Measurements from ENCODE around the gene IL11RA. TPM values are rescaled to one million over a fixed set of nuclear protein-coding genes. Genes with fewer than 3 reads are reported as not detected.

IL11RA gene
- total and polyA plus RNA-seq, 10 of the 15 experiments (the other 5 are each of a cell fraction or from before 2014, with no cell fraction given), result 0.32 to 5.8 (median 2.2) TPM

- TF ChIP-seq SUZ12 (IDR thresholded peaks at IDR 0.05; ENCODE audit: unreplicated experiment) (peak; percentile 64), YBX1 (IDR thresholded peaks at IDR 0.05) (no peak), BHLHE40 (IDR thresholded peaks at IDR 0.05; ENCODE audit: borderline replicate concordance in 1 of 2, low read depth in 2 of 2, low read length in 1 of 2) (0 out of 4 replicates have a peak, but pooled peaks of 1 of the 2 experiments have one; percentile 8), FOXM1 (IDR thresholded peaks at IDR 0.05; ENCODE audit: low read depth, low read length) (no peak), EGR1 (IDR thresholded peaks at IDR 0.05; ENCODE audit: borderline replicate concordance in 1 of 2, low read depth in 2 of 2, low read length in 2 of 2) (0 out of 3 replicates have a peak, but pooled peaks of 1 of the 2 experiments have one; percentile 24), HCFC1 (IDR thresholded peaks at IDR 0.05; ENCODE audit: low read length) (no peak), TCF7 (IDR thresholded peaks at IDR 0.05; ENCODE audit: borderline replicate concordance) (no peak), SMC3 (IDR thresholded peaks at IDR 0.05; ENCODE audit: borderline replicate concordance, low read length) (no peak), EZH2 (IDR thresholded peaks at IDR 0.05; ENCODE audit: borderline replicate concordance, control insufficient read depth, low read depth, low read length) (peak; percentile 29; the same call in 1 of the 2 replicates)
- TF ChIP-seq, protein P1, sequence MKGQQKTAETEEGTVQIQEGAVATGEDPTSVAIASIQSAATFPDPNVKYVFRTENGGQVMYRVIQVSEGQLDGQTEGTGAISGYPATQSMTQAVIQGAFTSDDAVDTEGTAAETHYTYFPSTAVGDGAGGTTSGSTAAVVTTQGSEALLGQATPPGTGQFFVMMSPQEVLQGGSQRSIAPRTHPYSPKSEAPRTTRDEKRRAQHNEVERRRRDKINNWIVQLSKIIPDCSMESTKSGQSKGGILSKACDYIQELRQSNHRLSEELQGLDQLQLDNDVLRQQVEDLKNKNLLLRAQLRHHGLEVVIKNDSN (IDR thresholded peaks at IDR 0.05; ENCODE audit: borderline replicate concordance, extremely low read length, insufficient read depth, low read depth, low read length), result no peak
- TF ChIP-seq, protein P2, sequence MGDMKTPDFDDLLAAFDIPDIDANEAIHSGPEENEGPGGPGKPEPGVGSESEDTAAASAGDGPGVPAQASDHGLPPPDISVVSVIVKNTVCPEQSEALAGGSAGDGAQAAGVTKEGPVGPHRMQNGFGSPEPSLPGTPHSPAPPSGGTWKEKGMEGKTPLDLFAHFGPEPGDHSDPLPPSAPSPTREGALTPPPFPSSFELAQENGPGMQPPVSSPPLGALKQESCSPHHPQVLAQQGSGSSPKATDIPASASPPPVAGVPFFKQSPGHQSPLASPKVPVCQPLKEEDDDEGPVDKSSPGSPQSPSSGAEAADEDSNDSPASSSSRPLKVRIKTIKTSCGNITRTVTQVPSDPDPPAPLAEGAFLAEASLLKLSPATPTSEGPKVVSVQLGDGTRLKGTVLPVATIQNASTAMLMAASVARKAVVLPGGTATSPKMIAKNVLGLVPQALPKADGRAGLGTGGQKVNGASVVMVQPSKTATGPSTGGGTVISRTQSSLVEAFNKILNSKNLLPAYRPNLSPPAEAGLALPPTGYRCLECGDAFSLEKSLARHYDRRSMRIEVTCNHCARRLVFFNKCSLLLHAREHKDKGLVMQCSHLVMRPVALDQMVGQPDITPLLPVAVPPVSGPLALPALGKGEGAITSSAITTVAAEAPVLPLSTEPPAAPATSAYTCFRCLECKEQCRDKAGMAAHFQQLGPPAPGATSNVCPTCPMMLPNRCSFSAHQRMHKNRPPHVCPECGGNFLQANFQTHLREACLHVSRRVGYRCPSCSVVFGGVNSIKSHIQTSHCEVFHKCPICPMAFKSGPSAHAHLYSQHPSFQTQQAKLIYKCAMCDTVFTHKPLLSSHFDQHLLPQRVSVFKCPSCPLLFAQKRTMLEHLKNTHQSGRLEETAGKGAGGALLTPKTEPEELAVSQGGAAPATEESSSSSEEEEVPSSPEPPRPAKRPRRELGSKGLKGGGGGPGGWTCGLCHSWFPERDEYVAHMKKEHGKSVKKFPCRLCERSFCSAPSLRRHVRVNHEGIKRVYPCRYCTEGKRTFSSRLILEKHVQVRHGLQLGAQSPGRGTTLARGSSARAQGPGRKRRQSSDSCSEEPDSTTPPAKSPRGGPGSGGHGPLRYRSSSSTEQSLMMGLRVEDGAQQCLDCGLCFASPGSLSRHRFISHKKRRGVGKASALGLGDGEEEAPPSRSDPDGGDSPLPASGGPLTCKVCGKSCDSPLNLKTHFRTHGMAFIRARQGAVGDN (IDR thresholded peaks at IDR 0.05), result no peak
- TF ChIP-seq, protein P3, sequence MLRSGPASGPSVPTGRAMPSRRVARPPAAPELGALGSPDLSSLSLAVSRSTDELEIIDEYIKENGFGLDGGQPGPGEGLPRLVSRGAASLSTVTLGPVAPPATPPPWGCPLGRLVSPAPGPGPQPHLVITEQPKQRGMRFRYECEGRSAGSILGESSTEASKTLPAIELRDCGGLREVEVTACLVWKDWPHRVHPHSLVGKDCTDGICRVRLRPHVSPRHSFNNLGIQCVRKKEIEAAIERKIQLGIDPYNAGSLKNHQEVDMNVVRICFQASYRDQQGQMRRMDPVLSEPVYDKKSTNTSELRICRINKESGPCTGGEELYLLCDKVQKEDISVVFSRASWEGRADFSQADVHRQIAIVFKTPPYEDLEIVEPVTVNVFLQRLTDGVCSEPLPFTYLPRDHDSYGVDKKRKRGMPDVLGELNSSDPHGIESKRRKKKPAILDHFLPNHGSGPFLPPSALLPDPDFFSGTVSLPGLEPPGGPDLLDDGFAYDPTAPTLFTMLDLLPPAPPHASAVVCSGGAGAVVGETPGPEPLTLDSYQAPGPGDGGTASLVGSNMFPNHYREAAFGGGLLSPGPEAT (IDR thresholded peaks at IDR 0.05; ENCODE audit: low read depth), result no peak
- DNase-seq (ENCODE audit: low read depth, low spot score), result no peak
- Histone ChIP-seq H3K36me3 (ENCODE audit: control insufficient read depth in 2 of 2, insufficient read depth in 2 of 2, low read length in 1 of 2) (no peaks in the 10 kb centered on the region; a peak in 1 of 4 replicates), H3K4me3 (peak within 1 kb of the TSS; percentile 32; the same call in 1 of the 2 replicates), H2AFZ (ENCODE audit: control insufficient read depth, low read depth, low read length) (no peak within 1 kb of the TSS; the same call in 1 of the 2 replicates), H3K4me2 (ENCODE audit: control insufficient read depth, insufficient read depth) (peak within 1 kb of the TSS; percentile 71), H3K27ac (ENCODE audit: control insufficient read depth, insufficient read depth) (no peak within 1 kb of the TSS), H3K27me3 (replicated peaks in 1 of 2; ENCODE audit: control insufficient read depth in 2 of 2, insufficient read depth in 2 of 2, low read length in 1 of 2) (peaks cover 14 to 19% of the 10 kb centered on the region in 2 experiments), H4K20me1 (ENCODE audit: control insufficient read depth, insufficient read depth) (no peaks in the 10 kb centered on the region; the same call in 1 of the 2 replicates), H3K79me2 (ENCODE audit: control insufficient read depth, insufficient read depth, low read length) (no peaks in the 10 kb centered on the region), H3K9ac (ENCODE audit: control insufficient read depth, insufficient read depth, low read length) (no peak within 1 kb of the TSS), H3K4me1 (ENCODE audit: control insufficient read depth, insufficient read depth, low read length) (peaks cover 4% of the 10 kb centered on the region; the same call in 1 of the 2 replicates), H3K9me3 (replicated peaks; ENCODE audit: control insufficient read depth, insufficient read depth, low read length) (no peaks in the 10 kb centered on the region)
- SMC1A ChIA-PET (ENCODE audit: uncharacterized antibody, unreplicated experiment), result interaction anchor here (0.6 kb wide), 1 partner anchor 11 kb away, joined by 3 read pairs; no protein-coding TSS in a partner anchor
- 2% methylated on average over 48 of the region's 69 CpGs for WGBS (ENCODE audit: insufficient coverage, insufficient replicate concordance, low lambda C conversion rate, missing lambda C conversion rate)
- in situ Hi-C loops (cut with MboI) (no loop called here), intact Hi-C loops (cut with micrococcal nuclease; ENCODE audit: unreplicated experiment) (no loop called here)
- POLR2A ChIA-PET, result interaction anchor here (1.5 kb wide), 1 partner anchor 9 kb away, joined by 4 read pairs; the partner anchor contains the start of gene SIGMAR1
- RAD21 ChIA-PET (ENCODE audit: unreplicated experiment), result no interaction called here
- no TSS peak for BruUV-seq (replicated peaks)
- FAIRE-seq, result no peak
- CTCF ChIA-PET, result interaction anchor here (1.2 kb wide), 1 partner anchor 16 kb away, joined by 3 read pairs; no protein-coding TSS in a partner anchor
- ATAC-seq, result peak; percentile 67
These were observed 23.1 kb upstream of the IL11RA start, which contains the start of gene ARID3C for GRCh38 chr9:34628656-34629490. ARID3C (minus strand) TSS chr9:34629066; CDS start chr9:34628014, 1,052 bp downstream.
